Activated gamma-delta T cell treated with anti-CD3 and anti-CD28 coated beads, Interleukin-2, amount 50 U/mL, for 16 hours (primary cell): ENCODE results near the gene XIST.
"Not testable (repeated sequence)": the region's sequence is repeated elsewhere in the genome, so short reads cannot be mapped to it uniquely, and the experiment has no call there.

Experiments used
- DNase-seq: peaks from one replicate; pipeline ENCODE4 v3.0.0-alpha.2; 2020; ENCODE audit warnings: low read depth

XIST gene

DNA sequence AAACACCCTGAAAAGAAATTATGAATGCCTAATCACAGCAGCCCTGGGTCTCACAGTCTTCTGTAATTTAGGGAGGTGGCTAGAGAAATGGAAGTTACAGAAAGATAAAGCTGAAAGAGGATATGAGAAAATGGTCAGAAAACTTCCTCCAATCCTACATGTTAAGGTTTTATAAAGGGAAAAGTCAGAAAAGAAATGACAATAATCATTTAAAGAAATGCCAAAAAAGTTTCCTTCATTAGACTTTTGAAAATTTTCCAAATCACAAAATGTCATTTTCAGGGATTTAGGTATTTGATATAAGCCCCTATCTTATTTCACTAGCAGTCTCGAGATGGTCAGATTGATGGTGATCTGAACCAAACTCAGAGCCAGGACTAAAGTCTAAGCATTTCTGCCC, 13.4 kb downstream of the XIST start:
- DNase-seq, result no peak

DNA sequence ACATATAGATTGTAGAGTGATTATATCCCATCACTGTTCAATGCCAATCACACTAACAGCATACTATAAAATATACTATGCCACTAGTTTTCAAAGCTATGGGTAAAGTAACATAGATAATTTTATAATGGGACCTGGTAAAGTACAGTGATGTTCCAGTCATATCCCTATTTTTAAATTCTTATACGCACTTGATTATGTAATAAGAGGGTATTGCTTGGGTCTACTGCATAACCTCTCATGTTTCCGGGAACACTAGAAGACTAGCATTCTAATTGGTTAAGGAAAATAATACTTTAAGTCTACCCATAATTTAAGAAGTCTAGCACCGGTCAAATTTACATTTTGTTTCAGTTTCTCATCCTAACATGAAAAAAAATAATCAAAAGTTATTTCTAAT, 14.4 kb downstream of the XIST start:
- DNase-seq, result no peak

DNA sequence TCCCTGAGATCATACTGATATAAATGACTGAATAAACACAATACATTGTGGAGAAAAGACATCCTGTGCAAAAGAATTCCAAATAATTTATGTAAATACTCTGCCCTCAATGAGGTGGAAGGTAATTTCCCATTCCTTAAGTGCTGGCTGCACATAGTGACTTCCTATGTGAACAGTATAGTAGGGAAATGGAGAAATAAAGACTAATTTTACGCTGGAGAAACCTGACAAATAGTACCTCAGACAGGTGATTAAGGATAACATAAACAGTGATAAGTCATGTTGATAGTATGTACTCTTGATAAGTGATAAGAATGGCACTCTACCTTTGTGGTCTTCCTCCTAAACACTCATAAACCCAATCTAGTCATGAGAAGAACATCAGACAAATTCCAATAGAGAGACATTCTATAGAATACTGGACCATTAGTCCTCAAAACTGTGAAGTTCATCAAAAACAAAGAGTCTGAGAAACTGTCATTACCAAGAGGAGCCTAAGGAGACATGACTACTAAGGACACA, 15.5 kb downstream of the XIST start:
- DNase-seq, result no peak

DNA sequence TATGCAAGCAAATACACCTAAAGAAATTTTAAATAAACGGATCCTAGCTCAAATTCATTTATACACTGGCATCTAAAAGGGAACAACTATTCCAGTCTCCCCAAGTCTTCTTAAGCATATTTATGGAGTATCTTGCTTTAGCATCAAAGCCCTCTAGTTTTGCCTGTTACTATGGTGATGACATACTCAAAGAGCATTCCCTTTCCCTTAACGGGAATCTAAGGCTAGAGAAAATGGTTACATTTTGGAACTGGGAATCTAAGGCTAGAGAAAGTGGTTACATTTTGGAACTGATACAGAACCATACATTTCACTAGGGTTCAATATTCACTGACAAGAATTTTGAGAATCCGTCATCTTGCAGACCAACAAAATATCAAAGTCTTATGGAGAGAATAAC, 18.3 kb downstream of the XIST start:
- no peak for DNase-seq

DNA sequence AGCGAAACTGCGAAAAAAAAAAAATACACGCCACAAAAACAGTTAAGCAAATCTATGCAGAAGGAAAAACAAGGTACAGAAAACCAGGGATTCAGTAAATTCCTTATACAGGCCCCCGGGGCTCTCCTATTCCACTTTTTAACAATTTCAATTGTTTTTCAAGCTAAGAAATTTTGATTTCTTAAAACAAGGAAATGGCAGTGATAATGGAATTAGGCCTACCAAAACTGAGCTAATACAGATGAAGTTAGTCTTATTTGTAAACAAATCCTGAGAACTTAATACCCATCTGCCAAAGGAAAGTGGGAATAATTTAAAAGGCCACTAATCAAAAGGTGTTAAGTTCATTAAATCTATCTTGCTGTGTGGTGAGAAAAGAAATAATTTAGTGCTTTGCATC, 20.2 kb downstream of the XIST start:
- no peak for DNase-seq

DNA sequence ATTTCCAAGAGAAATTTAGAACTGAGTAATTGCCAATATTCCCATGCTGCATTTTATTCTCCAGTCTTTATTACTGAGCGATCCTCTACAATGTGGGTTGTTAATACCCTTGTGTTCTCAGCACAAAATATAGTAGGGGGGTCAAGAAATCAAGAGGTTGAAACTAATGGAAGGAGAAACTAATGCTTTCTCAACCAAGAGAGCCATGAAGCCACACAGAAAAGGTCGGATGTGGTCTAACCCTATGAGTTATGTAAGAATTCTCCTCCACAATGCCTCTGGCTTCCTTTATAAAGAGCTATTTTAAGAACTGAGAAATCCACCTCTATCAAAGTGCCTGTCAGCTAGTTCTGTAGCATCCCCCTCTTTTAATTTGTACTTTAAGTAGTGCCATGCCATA, 21.0 kb downstream of the XIST start:
- DNase-seq, result no peak

DNA sequence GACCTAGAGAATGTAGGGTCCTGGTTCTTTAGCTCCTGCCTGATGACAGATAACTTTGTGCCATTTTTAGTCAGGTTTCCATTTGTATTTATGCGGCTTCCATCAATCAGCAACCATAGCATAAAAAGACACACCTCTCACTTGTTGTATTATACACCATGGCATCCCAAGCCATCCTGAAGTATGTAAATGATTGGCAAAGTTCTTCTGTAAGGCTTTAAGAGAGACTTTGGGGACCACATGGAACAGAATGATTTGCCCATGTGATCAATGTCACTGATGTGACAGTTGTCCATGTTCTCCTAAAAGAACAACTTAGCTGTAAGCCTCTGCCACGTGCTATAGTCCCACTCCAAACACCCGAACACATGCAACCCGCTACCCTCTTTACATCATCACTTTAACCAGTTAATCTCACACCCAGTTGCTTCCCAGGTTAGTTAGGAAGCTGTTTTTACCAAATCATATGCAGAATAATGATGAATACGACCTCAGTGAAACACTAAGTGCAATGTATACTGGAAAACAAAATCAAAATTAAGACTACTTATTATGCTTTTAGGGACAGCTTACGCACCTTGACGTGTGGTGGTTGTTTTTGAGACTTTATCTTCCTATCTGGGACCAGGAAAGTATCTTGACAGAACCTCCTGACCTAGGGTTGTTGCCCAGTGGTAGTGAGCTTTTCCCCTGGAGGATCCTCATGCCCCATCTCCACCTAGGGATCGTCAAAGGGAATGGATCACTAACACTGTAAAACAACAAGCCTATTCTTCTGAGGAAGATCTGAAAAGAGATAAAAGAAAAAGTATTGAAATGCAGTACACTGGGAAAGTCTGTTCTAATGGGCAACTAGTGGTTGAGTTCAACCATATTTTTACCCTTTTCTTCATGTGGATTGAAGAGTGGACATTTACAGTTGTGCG, 21.8 kb downstream of the XIST start:
- DNase-seq, result no peak

DNA sequence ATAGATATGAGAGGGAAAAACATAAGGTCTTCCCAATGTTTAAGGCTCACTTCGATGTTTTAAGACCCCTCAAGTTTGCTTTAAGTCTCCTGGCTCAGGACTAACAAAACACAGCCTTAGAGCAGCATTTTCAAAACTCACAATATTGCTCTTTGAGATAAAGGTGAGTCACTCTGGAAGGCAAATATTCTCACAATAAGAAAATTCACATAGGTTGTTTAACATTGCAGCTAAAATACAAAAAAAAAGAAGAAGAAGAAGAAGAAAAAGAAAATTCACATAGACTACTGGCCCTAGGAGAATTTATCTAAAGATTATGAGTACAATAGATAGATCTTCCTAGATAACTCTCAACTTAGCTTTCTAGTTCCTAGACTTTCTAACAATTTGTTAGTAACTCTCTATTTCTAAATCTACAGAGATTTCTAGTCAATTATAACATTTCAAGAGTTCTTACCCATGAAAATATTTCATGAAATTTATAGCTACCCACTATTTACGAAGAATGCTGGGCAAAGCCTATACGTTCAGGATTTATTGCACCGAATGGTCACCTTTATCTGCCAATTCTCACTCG, 22.5 kb downstream of the XIST start:
- no peak for DNase-seq

DNA sequence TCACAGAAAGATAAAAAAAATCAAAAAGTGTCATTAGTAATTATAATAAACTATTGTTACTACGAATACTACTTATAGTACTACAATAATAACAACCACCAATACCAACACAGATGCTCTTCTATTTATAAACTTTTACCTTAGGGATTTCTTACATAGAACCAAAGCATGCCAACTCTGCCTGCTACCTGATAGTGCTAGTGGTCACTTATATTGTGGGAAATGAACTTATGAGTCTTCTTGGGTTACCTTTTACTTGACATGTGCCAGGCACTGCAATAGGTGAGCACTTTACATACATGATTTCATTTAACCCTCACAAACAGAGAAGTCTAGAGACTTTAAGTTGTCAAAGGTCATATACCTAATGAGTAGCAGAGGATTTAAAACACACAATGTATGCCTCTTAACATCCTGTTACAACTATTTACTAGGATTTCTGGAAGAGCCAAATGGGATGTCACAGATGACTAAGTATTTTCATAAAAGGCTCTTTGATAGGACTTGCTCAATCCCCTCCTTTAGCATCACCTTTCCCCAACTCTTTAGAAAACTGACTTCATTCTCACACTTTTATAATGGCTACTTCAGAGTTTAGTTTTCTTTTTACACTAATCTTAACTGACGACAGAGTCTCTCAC, 24.3 kb downstream of the XIST start:
- no peak for DNase-seq

DNA sequence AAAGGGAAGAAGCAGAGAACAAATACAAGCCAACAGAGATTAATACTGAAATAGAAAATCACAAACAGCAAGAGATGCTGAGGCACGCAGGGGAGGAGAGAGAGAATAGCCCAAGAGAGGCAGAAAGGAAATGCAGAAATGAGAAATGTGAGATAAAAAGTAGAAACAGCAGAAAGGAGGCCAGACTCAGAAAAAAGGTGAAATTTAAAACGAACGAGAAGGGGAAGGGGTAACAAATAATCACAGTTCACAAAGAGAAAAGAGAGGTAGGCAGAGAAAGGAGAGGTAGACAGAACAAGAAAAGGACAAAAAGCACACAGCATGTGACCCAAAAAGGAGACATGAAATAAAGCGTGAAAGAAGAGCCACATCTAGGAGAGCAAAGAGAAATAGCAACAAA, 25.1 kb downstream of the XIST start:
- DNase-seq, result no peak

DNA sequence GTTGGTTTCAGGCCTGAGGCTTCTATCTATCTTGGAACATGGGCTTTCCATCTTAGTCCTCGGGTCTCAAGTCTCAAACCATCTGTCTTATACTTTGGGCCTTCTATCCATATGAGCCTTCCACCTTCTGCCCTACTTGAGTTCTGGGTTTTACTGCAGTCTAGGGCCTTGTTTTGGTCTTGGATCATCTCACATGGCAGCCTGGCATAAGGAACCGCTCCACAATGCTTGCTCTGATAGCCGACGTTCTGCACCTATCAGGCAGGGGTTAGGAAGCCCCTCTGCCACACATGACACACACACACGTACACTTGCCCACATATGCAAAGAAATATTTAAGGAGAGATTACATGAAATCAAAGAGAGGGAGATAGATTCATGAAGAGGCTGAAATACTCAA, 25.5 kb downstream of the XIST start:
- DNase-seq, result no peak

DNA sequence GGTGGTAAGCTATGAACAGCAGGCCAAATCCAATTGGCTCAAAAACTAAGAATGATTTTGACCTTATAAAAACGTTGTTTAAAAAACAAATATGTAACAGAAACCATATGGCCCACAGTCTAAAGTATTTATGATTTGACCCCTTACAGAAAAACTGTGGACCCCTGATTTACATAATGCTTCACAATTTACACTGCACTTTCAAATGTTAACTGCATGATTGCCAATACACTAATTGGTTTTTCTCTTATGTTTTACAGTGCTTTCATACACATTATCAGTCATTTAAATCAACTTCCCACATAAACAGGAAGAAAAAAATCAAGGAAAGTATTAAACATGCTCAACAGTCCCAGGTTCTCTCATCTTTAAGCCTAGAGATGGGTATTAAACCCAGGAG, 26.9 kb downstream of the XIST start:
- no peak for DNase-seq

DNA sequence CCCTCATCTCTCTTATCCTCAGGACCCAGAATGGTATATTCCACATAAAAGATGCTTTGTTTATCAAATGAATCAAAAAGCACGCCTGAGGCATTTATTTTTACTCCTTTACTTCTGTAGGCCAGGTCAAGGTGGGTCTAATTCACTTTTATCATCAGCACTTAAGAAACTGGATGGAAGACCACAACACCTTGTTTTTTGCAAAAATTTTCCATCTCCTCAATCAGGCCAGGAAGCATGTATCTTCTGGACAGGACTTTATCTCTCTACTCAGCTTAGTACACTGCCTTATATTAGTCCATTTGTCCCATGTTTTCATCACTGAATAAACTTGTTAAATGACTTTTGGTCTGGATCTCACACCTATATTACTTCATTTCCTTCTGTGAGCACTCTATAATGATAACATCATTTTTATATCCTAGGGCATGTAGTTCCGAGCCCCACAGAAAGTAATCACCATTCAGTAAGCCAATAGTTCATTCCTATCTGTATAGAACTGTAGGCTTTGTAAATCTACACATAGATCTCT, 29.0 kb downstream of the XIST start:
- DNase-seq, result no peak

DNA sequence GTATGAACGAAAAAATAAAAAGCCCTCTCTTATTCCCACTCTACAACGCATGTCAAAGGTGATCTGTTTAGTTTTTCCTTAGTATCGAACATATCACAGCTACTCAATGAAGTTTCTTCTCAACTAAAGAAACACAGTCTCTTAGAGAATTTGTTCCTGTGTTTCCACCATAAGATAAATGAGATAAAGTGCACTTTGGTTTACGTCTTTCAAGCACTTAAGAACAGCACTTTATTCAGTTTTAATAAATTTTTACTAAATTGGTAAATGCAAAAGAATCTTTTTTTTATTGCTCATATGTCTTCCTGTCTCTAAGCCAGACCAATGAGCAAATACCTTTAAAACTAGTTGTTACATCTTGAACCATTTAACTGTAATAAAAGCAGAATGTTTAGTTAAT, 29.7 kb downstream of the XIST start:
- DNase-seq, result no peak

DNA sequence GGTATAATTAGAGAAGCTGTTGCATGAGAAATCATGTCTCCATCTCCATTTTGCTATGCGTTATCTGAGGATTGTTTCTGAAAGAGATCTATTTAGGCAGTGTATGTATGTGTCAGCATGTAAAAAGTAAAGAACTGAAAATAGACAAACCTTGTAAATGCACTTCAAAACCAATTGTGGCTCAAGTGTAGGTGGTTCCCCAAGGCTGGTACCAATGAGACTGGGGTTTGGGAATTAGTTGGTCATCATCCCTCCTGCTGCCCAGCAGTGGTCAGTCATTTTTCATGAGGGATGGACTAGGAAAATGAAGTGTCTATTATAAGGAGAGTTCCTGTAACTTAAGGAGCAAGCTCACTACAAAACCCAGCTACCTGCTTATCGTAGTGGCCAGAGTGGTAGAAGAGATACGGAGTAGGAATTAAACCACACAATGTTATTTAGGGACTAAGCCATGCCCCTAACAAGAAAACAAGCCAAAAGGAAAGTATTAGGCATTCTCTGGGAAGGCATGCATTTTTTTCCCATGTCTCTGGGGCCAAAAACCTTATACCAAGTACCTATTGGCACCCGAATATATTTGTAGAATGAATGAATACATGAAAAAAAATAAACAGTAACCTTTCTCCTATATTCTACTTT, 30.5 kb downstream of the XIST start:
- DNase-seq, result no peak

DNA sequence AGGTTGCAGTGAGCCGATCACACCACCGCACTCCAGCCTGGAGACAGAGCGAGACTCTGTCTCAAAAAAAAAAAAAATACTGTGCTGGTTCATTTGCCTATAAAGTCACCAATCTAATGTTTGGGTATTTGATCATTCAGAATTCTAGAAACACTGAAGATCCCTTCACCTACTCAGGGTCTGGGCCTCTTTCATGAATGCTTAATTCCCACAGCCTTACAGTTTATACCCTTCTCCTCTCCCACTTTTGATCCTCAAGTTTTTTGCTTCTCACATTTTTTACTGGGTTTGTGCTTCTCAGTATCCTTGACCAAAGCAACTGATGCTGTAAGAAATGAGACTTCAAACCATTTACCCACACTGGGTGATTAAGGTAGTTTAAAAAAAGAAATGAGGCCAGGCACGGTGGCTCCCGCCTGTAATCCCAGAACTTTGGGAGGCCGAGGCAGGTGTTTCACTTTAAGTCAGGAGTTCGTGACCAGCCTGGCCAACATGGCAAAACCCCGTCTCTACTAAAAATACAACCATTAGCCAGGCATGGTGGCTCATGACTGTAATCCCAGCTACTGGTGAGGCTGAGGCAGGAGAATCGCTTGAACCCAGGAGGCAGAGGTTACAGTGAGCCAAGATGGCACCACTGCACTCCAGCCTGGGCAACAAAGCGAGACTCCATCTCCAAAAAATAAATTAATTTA, 32.5 kb downstream of the XIST start:
- not testable (repeated sequence) for DNase-seq

DNA sequence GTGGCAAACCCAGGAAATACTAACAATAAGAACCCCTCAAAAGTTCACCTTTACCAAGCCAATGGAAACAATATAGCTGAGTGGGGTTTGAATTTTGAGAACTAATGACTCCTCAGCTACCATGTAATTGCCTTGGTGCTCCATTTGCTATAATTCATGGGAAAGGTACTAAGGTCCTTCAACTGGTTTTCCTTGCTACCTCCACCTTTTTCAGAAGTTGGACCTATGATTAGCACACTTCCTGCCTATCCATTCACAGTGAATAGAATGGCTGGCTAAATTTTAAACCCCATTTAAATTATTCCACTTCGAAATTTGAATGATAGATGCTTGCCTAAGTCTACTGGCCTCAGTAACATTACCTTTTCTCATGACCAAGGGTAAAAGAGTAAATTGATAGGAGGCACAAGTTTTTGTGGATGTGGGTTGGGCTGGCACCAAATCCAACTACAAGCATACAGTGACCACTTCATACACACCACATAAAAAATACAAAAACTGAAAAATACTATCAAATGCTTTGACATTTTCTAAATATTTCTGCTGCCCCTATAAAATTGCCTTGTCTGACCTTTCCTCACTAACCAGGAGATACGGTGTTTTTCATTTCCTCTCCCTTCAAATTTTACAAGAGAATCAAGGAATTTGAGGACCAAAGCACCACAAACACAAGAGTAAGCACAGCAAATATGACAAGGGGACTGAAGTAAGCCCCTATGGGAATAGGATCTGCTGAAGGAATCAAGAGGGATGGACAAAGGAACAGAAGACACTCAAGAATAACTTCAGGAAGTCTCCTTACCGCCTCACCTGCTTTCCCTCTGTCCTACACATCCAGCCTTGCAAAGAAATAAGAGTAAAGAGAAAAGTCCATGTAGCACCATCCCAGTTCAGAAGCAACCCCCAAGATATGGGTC, 34.1 kb downstream of the XIST start:
- no peak for DNase-seq

DNA sequence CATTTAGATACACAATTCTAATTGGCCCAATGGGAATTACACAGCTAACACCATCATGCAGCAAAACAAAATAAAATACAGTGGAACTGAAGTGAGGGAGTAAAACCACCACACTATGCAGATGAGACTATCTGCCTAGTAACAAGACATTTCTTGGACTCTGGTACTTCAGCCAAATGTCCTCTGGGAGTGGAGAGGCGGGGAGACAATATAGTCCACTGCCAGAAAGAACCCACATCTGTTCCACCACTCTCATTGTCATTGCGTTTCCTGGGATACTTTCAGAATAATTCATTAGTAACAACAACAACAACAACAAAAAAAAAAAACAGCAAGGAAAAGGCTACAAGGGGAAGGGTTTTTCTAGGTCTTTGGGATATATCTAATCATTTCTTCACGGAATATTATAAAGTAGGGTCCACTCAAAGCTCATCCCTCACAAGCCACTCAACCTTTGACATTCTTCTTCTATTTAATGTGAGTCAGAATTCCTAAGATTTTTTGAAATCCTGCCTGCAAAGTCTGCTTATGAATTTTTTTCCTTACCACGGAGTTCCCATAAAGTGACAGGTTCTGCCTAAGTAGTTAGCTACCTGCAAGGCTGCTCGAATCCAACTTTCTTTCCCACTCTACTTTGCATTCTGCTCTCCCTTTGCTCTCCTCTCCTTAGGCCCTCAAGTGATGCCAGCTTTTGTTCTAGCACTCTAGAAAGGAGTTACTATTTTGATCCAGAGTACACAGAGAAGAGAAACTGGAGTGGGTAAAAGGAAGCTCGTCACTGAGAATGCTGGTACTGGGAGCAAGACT, 34.9 kb downstream of the XIST start:
- no peak for DNase-seq

DNA sequence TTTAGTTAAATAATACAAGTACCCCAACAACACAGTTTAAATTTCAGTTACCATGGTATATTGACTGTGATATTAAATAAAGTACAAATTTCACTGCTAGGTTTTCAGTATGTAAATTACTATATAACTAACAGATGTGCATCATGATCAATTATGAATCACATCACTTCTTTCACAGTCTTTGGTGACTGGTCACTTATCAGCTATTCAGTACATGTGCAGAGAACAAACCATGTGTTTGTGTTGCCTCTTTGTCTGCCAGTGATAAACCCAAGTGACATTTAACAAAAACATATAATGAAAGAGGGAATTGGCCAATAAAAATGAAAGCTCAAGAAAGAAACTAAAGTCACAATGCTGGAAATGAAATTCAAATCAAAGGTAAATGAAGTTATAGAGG, 40.3 kb downstream of the XIST start:
- DNase-seq, result no peak

DNA sequence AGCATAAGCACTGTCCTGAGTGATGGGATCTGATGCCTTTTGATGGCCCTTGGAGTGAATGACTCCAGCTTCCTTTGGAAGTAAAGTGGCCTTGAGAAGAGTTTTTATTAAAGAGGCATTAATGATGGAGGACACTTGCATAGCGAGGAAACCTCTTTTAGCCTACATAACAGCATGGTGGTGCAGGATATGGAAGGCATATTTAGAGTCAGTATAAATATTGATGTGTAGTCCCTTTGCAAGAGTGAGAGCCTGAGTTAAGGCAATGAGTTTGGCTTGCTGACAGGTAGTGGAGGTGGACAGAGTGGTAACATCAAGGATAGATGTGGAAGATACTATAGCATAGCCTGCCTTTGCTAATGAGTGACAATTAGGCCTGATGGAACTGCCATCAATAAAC, 48.4 kb downstream of the XIST start:
- DNase-seq, result not testable (repeated sequence)
